Ramos (cell line): ENCODE results near the gene VPS51.

Experiments used
- in situ Hi-C: fragments of 300-500 bp; cut with MboI; formaldehyde crosslinking; loops from one replicate; pipeline ENCODE4 v1.14.3; 2022; ENCODE audit warnings: low sequenced_read_pairs; ENCODE audit not compliant: unreplicated experiment

VPS51 gene

DNA sequence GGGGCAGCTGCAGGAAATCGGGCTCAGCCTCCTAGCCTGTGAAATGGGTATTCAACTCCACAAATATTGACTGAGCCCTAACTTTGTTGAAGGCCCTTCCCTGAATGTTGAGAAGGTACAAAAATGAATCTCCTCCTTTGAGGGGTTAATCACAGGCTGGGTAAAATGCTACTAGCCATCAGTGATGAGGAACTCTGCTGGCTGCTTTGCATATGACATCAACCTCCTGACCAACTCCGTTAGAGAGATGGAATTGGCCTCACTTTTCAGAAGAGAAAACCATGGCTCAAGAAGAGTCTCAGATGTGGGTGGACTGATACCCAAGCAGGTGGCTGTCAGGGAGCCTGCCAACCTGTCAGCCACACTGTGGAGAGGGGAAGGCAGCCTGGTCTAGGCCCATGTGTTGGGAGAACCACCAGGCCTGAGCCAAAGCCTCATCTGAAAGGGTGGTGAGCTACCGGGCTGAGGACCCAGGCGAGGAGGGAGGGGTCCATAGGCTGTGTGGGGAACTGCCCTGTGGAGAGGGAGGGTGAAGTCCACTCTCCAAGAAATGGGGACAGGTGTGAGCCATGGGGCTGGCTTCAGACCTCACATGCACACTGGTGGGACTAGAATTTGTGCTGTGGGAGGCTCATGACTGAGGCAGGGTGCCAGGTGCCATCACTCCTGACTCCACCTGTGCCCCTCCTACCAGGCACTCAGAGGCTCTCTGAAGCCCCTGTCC is 23.9 kb upstream of the VPS51 start:
- in situ Hi-C loops: no loop called here

GRCh38 chr11:65072631-65072966 is 23.4 kb upstream of the VPS51 start:
- in situ Hi-C loops: no loop called here

DNA sequence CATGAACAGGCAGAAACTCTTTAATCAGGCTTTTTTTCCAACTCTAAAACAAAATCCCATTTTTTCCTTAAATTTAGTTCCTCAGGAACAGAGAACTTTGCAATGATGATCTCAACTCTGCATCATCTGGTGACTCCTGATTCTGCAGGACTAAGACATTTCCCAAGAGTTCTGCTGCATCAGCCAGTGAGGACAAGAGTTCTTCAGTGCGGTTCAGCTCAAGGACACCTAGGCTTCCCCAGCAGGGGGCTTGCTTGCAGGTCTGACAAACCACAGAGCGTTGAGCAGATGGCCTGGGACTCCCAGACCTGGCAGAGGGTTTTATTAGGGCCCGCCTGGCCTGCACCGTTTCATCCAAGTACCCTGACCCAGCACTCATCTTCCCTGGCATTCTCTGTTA is 18.6 kb upstream of the VPS51 start:
- in situ Hi-C loops: no loop called here

DNA sequence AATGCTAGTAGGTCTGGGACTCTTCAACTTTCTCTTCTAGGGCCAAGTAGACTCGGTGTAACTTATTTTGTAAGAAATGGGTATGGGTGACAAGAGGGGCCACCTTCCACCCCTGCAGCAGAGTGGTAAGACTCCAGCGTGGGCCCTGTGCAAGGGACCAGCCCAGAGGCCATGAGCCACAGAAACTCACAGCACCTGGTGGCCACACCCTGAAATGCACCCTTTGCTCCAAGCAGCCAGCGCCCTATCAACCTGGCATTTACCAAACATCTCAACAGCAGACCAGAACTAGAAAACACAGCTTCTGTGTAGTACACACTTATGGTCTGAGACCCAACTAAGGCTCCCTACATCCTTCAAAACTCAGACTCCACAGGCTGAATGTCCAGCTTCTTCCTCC is 17.9 kb upstream of the VPS51 start:
- in situ Hi-C loops: no loop called here

DNA sequence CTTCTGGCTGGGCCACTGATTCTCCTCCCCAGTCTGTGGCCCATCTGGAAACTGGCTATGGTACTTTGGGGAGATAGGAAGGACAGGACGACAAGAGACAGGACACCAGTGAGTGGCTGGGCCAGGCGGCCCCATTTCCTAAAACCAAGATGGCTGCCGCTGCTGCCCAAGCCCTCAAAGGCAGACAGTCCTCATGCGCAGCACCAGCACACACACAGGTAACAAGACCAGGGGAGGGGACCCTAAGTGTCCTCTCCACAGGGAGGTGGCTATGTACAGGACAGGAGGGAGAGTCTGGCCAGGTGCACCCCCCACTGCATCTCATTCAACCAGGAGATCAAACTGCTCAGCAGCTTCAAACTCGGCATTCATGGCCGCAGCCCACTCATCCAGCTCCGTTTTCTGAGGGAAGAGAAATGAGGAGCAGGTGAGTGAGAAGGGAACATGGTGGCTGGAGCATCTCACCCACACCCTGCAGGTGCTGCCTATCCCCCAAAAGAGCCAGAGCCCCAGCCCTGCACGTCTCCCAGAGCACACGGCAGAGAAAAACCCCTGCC is 17.1 kb upstream of the VPS51 start:
- in situ Hi-C loops: no loop called here

GRCh38 chr11:65083134-65083833 is 12.7 kb upstream of the VPS51 start:
- in situ Hi-C loops: no loop called here

GRCh38 chr11:65083834-65084597 is 12.0 kb upstream of the VPS51 start, which contains the start of the genes CDCA5 and ZFPL1:
CDCA5 (minus strand) TSS chr11:65084040; CDS start chr11:65083978, 62 bp downstream.
ZFPL1 (plus strand) TSS chr11:65084222; CDS start chr11:65084699, 477 bp downstream.
- in situ Hi-C loops: no loop called here

- in situ Hi-C loops: no loop called here
Observed at GRCh38 chr11:65084598-65085375, 11.2 kb upstream of the VPS51 start.

GRCh38 chr11:65085446-65085845 is 10.6 kb upstream of the VPS51 start:
- in situ Hi-C loops: no loop called here

GRCh38 chr11:65086809-65087208 is 9.2 kb upstream of the VPS51 start:
- in situ Hi-C loops: no loop called here

- in situ Hi-C loops: no loop called here
Observed at GRCh38 chr11:65087216-65087615, 8.8 kb upstream of the VPS51 start.

DNA sequence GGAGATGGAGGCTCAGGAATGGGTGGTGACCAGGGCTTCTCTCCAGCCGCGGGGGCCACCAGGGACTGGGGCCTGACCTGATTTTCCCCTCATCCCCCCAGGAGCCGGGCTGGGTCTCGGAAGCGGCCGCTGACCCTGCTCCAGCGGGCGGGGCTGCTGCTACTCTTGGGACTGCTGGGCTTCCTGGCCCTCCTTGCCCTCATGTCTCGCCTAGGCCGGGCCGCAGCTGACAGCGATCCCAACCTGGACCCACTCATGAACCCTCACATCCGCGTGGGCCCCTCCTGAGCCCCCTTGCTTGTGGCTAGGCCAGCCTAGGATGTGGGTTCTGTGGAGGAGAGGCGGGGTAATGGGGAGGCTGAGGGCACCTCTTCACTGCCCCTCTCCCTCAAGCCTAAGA is 8.2 kb upstream of the VPS51 start:
- in situ Hi-C loops: no loop called here

GRCh38 chr11:65089621-65090020 is 6.4 kb upstream of the VPS51 start:
- in situ Hi-C loops: no loop called here

DNA sequence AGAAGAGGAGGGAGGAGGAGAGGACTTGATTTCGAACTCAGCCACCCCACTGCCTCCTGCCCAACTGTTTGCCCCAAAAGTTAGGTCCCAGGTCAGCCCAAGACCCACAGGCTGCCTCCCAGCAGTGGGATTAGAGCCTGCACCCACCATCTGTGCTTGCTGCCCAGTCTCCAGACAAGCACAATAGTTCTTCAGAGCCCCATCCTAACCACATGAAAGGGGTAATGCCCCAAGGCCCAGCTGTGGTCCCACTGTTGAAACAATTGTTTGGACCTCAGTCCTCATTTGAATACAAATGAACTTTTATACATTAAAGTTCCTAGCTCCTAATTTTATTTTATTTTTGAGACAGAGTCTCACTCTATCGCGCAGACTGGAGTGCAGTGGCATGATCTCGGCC is 5.4 kb upstream of the VPS51 start:
- in situ Hi-C loops: no loop called here

DNA sequence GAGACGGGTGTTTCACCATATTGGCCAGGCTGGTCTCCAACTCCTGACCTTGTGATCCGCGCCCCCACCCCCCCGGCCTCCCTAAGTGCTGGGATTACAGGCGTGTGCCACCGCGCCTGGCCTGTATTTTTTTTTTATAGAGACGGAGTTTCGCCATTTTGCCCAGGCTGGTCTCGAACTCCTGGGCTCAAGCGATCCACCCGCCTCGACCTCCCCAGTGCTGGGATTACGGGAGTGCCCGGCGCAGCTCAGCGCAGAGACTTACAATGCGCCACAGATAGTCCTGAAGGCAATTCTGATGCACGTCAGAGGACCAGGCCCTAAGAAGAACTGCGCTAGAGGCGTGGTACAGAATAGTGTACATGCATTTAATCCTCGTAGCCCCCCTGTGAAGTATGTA is 587 bp upstream of the VPS51 start:
- in situ Hi-C loops: no loop called here

- in situ Hi-C loops: no loop called here
Observed at GRCh38 chr11:65096926-65097325, 912 bp downstream of the VPS51 start.

DNA sequence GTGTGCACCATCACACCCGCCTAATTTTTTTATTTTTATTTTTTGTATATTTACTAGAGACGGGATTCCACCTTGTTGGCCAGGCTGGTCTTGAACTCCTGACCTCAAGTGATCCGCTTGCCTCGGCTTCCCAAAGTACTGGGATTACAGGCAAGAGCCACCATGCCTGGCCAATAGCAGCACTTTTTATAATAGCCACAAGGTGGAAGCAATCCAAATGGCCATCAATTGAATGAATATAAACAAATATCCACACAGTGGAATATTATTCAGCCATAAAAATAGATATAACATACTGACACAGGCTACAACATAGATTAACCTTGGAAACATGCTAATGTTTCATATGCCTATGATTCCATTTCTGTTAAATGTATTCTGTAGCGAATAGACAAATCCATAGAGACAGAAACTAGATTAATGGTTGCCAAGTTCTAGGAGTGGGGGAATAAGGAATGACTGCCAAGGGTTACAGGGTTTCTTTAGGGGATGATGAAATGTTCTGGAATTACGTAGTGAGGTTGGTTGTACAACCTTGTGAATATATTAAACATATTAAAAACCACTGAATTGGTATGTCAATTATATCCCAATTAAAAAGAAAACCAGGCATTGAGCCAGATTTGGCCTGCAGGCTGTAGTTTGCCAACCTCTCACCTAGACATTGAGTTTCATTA is 4.8 kb downstream of the VPS51 start:
- in situ Hi-C loops: no loop called here

GRCh38 chr11:65102142-65103095 is 6.4 kb downstream of the VPS51 start:
- in situ Hi-C loops: no loop called here
